Tibial artery (tissue), 4 donors: Measurements from ENCODE around the gene USP34.

Source experiments
- DNase-seq, 2 donors: peaks; one replicate each; pipeline ENCODE4 v3.0.0-alpha.2; 2019
- H3K27ac ChIP-seq, 2 donors: fragments of 200-600 bp; sonication (generic) in 1 of 2; 1 replicate in 1 of 2; 2 replicates in 1 of 2; pipeline ENCODE4 v1.5.1; 2018 to 2019; ENCODE audit warnings: mild to moderate bottlenecking in 1 of 2
- H3K27me3 ChIP-seq, 2 donors: fragments of 200-600 bp; sonication (generic) in 1 of 2; one replicate each; pipeline versions ENCODE4 v1.5.1 to v1.6.0; 2016 to 2019
- H3K36me3 ChIP-seq, 3 donors: fragments of 200-600 bp; sonication (generic) in 2 of 3; one replicate each; pipeline ENCODE4 v1.5.1; 2016 to 2019; ENCODE audit warnings: mild to moderate bottlenecking in 2 of 3
- H3K4me1 ChIP-seq, 4 donors: fragments of 200-600 bp; sonication (generic) in 2 of 4; 1 replicate in 3 of 4; 2 replicates in 1 of 4; pipeline ENCODE4 v1.5.1; 2016 to 2019
- H3K4me3 ChIP-seq, 2 donors: fragments of 200-600 bp; sonication (generic) in 1 of 2; 1 replicate in 1 of 2; 2 replicates in 1 of 2; pipeline ENCODE4 v1.5.1; 2018 to 2019; ENCODE audit warnings: mild to moderate bottlenecking in 2 of 2
- H3K9me3 ChIP-seq, 3 donors: fragments of 200-600 bp; sonication (generic) in 1 of 3; one replicate each; pipeline ENCODE4 v1.5.1; 2016 to 2019
- CTCF ChIP-seq, 2 experiments: fragments of 200-600 bp in 1 of 2; fragments of 450-650 bp in 1 of 2; IDR thresholded peaks; one replicate each; pipeline ENCODE4 v1.5.1; 2017 to 2019; ENCODE audit warnings: antibody characterized with exemption in 2 of 2, mild to moderate bottlenecking in 1 of 2, moderate library complexity in 1 of 2
- intact Hi-C: fragments of 100-400 bp; cut with DNase I; formaldehyde crosslinking; loops from one replicate; pipeline ENCODE4 v1.15.0; 2023; ENCODE audit warnings: low total_unique reads

The USP34 gene

DNA sequence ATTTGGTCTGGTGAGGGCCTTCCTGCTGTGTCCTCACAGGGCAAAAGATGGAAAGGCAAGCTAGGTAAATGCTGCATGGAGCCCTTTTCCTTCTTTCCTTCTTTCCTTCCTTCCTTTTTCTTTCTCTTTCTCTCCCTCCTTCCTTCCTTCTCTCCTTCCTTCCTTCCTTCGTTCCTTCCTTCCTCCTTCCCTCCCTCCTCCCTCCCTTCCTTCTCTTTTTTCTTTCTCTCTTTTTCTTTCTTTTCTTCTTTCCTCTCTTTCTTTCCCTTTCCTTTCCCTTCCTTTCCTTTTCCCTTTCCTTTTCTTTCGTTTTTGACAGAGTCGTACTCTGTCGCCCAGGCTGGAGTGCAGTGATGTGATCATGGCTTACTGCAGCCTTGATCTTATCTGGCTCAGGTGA is 332.0 kb downstream of the USP34 start:
- H3K4me1 ChIP-seq = no peaks in the 10 kb centered on the region
- no peak for TF ChIP-seq CTCF (IDR thresholded peaks at IDR 0.05)

More for the DNA sequence above, 332.0 kb downstream of the USP34 start:
- Histone ChIP-seq H3K27ac (no peak overlapping the region), H3K4me3 (no peak overlapping the region), H3K27me3 (no peaks in the 10 kb centered on the region), H3K9me3 (no peaks in the 10 kb centered on the region), H3K36me3 (no peaks in the 10 kb centered on the region)
- DNase-seq = no peak
- intact Hi-C loops = no loop called here
